PFSK-1 (cell line): ENCODE results near the gene UGT1A1.

Source experiments
- FOXP2 ChIP-seq: optimal IDR thresholded peaks from 2 replicates; pipeline ENCODE3; 2011; ENCODE audit warnings: borderline replicate concordance, control low read depth, inconsistent platforms; ENCODE audit not compliant: insufficient read depth; ENCODE audit errors: extremely low read length, extremely low read depth
- POLR2AphosphoS5 ChIP-seq: IDR thresholded peaks from 2 replicates; pipeline ENCODE4 v1.6.1; 2012; ENCODE audit warnings: low read depth, mild to moderate bottlenecking, control low read depth, low read length, moderate library complexity
- REST ChIP-seq, 2 experiments: IDR thresholded peaks; 2 replicates each; pipeline versions ENCODE4 v1.6.1 to v1.8.0; 2011 to 2012; ENCODE audit warnings: low read depth in 2 of 2, low read length in 2 of 2, control low read depth in 1 of 2, inconsistent platforms in 1 of 2, mild to moderate bottlenecking in 1 of 2, moderate library complexity in 1 of 2; ENCODE audit not compliant: insufficient read depth in 1 of 2
- SIN3A ChIP-seq: IDR thresholded peaks from 2 replicates; pipeline ENCODE4 v1.6.1; 2012; ENCODE audit warnings: mild to moderate bottlenecking, low read length, moderate library complexity, borderline replicate concordance; ENCODE audit not compliant: insufficient read depth
- TAF1 ChIP-seq: IDR thresholded peaks from 2 replicates; pipeline ENCODE4 v1.6.1; 2012; ENCODE audit warnings: low read length, control low read depth, borderline replicate concordance; ENCODE audit not compliant: insufficient read depth

GRCh38 chr2:233819884-233820773 is 60.1 kb downstream of the UGT1A1 start:
- TF ChIP-seq POLR2AphosphoS5 (no peak), REST (IDR thresholded peaks at IDR 0.05; ENCODE audit: insufficient read depth in 1 of 2, low read depth in 2 of 2, low read length in 2 of 2) (no peak), TAF1 (no peak), FOXP2 (no peak), SIN3A (no peak)
